Suprapubic skin (tissue), 3 donors: ENCODE results near the gene BPI.

Experiments used
- POLR2A ChIP-seq, 2 donors: fragments of 450-650 bp; IDR thresholded peaks; one replicate each; pipeline ENCODE4 v1.6.1; 2017; ENCODE audit warnings: antibody characterized with exemption in 2 of 2, mild to moderate bottlenecking in 2 of 2, moderate library complexity in 2 of 2
- TF ChIP-seq, protein P1 (sequence below), 2 donors: fragments of 200-600 bp in 1 of 2; fragments of 450-650 bp in 1 of 2; sonication (generic) in 1 of 2; IDR thresholded peaks; one replicate each; pipeline ENCODE4 v1.5.1; 2016 to 2019; ENCODE audit warnings: antibody characterized with exemption in 2 of 2, mild to moderate bottlenecking in 1 of 2, moderate library complexity in 1 of 2

DNA sequence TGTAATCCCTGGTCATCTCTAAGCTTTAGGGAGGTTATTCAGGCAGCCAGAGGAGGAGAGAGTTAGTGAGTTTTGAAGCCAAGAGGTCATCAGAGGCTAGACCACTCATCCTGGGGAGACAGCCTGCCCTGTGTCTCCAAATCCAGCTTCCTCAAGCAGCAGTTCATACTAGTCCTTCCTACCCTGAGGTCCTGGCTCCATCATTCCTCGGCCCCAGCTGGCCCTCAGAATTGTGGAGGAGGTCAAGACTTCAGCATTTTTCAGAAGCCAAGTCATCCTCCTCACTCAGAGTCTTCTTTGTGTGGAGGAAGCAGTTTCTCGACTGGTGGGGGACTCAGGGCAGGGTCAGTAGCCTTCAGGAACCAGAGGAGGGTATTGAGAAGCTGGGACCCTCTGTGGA, 31.0 kb upstream of the BPI start:
- TF ChIP-seq, protein P1, sequence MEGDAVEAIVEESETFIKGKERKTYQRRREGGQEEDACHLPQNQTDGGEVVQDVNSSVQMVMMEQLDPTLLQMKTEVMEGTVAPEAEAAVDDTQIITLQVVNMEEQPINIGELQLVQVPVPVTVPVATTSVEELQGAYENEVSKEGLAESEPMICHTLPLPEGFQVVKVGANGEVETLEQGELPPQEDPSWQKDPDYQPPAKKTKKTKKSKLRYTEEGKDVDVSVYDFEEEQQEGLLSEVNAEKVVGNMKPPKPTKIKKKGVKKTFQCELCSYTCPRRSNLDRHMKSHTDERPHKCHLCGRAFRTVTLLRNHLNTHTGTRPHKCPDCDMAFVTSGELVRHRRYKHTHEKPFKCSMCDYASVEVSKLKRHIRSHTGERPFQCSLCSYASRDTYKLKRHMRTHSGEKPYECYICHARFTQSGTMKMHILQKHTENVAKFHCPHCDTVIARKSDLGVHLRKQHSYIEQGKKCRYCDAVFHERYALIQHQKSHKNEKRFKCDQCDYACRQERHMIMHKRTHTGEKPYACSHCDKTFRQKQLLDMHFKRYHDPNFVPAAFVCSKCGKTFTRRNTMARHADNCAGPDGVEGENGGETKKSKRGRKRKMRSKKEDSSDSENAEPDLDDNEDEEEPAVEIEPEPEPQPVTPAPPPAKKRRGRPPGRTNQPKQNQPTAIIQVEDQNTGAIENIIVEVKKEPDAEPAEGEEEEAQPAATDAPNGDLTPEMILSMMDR (IDR thresholded peaks at IDR 0.05), result no peak
- TF ChIP-seq POLR2A (IDR thresholded peaks at IDR 0.05), result no peak
